HEK293T (cell line): ENCODE data around the gene ZBTB21.

ENCODE experiments used
- FOXK2 ChIP-seq: fragments of 450-650 bp; IDR thresholded peaks from 2 replicates; pipeline ENCODE4 v1.6.1; 2016; ENCODE audit warnings: mild to moderate bottlenecking
- FOXM1 ChIP-seq: fragments of 450-650 bp; IDR thresholded peaks from 2 replicates; pipeline ENCODE4 v1.6.1; 2017; ENCODE audit warnings: mild to moderate bottlenecking, borderline replicate concordance
- LEF1 ChIP-seq: fragments of 450-650 bp; IDR thresholded peaks from 2 replicates; pipeline ENCODE4 v1.6.1; 2017; ENCODE audit warnings: mild to moderate bottlenecking, borderline replicate concordance
- NFRKB ChIP-seq: fragments of 450-650 bp; IDR thresholded peaks from 2 replicates; pipeline ENCODE4 v1.6.1; 2016; ENCODE audit warnings: mild to moderate bottlenecking, moderate library complexity

- TF ChIP-seq FOXM1 (no peak), LEF1 (no peak), FOXK2 (no peak), NFRKB (no peak)
These were observed 39.2 kb downstream of the ZBTB21 start for GRCh38 chr21:41970751-41971653.
